ENCODE results near the gene TXLNG.

TXLNG gene

GRCh38 chrX:16874458-16875095 lies 88.3 kb downstream of the TXLNG start:
- DNase-seq = no peak

- DNase-seq = no peak
Observed at GRCh38 chrX:16876696-16877095, 90.4 kb downstream of the TXLNG start.

GRCh38 chrX:16882169-16882568 lies 95.9 kb downstream of the TXLNG start:
- DNase-seq = no peak

- DNase-seq = peak; percentile 10
Observed at GRCh38 chrX:16882702-16883486, 96.6 kb downstream of the TXLNG start.

- DNase-seq = no peak
Observed at GRCh38 chrX:16883487-16883804, 97.2 kb downstream of the TXLNG start.

DNA sequence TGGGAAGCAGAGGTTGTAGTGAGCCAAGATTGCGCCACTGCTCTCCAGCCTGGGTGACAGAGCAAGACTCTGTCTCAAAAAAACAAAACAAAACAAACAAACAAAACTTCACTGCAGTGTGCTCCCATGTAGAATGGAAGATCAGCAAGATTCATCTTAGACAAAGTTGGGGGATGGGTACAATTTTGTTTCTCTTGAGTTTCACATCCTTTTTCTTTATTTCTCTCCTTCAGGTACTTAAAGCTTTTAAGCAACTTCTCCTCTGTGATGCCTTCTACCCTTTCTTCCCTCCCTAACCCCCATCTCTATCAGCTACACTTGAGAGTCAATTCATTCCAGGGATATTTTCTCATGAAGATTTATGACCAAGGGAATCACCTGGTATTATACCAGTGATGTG lies 99.4 kb downstream of the TXLNG start:
- DNase-seq = no peak

DNA sequence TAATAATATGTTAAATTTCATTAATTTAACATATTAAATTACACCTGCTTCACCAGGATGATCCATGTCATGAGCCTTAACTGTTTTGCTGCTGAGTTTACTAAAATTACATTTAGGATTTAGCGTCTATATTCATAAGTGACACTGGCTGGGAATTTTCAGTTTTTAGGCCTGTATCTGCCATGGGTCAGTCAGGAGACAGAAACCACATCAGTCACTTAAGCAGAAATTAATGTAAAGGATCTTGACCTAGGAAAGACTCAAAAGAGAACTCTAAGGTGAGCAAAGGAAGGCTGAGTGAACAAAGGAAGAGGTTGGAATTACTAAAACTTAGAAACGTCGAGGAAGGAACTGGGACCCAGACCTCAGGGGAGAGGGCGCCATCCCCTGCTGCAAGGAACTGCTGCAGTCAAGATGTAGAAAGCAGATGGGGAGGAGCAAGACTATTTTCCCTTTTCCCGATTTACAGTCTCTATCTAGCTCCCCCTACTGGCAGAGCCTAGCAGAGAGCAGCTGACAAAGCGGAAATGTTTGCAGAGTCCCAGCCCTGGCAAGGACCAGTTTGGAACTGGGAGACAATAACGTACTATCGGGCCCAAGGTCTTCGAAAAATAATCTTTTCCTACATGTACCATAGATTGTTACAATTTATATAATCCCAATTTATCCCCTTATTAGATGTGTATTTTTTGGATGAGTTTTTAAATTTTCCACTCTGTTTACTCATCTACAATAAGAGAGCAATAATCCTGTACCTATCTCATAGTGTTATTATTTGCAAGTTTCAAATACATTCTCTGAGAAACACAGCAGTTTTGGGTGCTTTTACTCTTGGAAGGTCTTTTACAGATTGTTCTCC lies 106.5 kb downstream of the TXLNG start:
- no peak for DNase-seq
